ENCODE results near the gene MTMR3. TPM values are rescaled to one million over a fixed set of nuclear protein-coding genes. Genes with fewer than 3 reads are reported as not detected.

The MTMR3 gene
- total RNA-seq, 1 experiment from 2014 or later, result 12.1 TPM

DNA sequence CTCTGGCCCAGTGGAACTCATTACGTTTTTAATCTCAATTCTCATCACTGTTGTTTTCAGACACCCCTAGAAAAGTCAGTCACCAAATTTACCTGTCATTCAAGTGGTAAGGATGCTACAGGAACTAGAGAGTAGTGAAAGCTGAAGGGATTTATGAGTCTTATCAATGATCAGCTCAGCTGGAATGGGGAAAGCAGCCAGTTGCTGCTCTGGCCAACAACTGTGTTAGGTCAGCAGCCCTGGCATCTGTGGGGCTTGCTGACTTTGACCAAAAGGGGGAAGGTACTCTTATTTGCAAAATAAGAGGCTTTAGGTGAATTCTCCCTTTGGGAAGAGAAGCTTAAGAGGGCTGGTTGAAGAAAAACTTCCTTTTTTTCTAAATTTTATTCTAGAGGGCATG, 121.1 kb downstream of the MTMR3 start:
- Histone ChIP-seq H2AFZ (ENCODE audit: low read length) (no peak overlapping the region), H3K36me3 (ENCODE audit: low read depth, low read length) (peaks cover 5% of the 10 kb centered on the region), H3K4me3 (ENCODE audit: low read length) (no peak overlapping the region), H3K27me3 (ENCODE audit: low read length) (no peaks in the 10 kb centered on the region), H4K20me1 (ENCODE audit: low read length) (no peaks in the 10 kb centered on the region), H3K27ac (ENCODE audit: low read length) (no peak overlapping the region), H3K9ac (ENCODE audit: low read length) (no peak overlapping the region), H3K9me2 (replicated peaks; ENCODE audit: low read length) (no peaks in the 10 kb centered on the region), H3F3A (ENCODE audit: low read length, unreplicated experiment) (no peaks in the 10 kb centered on the region), H3K9me3 (ENCODE audit: low read length) (no peaks in the 10 kb centered on the region), H3K4me1 (ENCODE audit: insufficient read depth, low read length) (no peaks in the 10 kb centered on the region), H3K4me2 (ENCODE audit: low read length) (no peak overlapping the region), H3K79me2 (ENCODE audit: low read length) (no peaks in the 10 kb centered on the region)
- POLR2A ChIA-PET (ENCODE audit: unreplicated experiment), result no interaction called here
- no TSS peak for BruUV-seq (replicated peaks)
- no peak for ATAC-seq
- DNase-seq, result no peak
- intact Hi-C loops (cut with micrococcal nuclease), result loop anchor here (10.0 kb wide), 2 partner anchors 119 to 299 kb away; partner anchors contain the start of gene MTMR3
- TF ChIP-seq EZH2phosphoT487 (IDR thresholded peaks at IDR 0.05; ENCODE audit: borderline replicate concordance, low read length) (no peak), CTCF (conservative IDR thresholded peaks at IDR 0.05; ENCODE audit: low read depth, low read length) (no peak), EZH2 (IDR thresholded peaks at IDR 0.05; ENCODE audit: low read length, unreplicated experiment) (no peak)
- CTCF ChIA-PET, result no interaction called here

DNA sequence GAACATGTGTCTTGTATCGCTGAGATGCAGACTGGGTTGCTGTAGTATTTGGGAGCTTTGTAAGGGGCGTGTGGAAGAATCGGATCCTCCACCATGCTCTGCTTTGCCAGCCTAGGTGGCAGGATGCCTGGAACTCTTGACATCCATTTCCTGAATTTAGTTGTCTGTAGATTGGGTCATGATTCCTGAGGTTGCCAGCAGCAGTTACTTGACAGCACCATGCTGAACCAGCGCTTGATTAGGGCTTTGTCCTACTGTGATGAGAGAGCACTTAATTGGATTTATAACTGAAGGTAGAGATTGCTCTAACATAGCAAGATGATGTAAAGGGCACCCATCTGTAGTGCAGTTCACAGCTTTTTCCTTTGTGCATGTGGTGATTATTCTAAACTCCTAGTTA, 121.7 kb downstream of the MTMR3 start:
- DNase-seq, result no peak
- intact Hi-C loops (cut with micrococcal nuclease), result loop anchor here (10.0 kb wide), 2 partner anchors 120 to 300 kb away; partner anchors contain the start of gene MTMR3
- ChIA-PET CTCF (interaction anchor here (0.6 to 1.0 kb wide), 8 partner anchors 84 to 369 kb away, joined by 3 to 10 read pairs (median 4); partner anchors contain the start of gene MTMR3), POLR2A (ENCODE audit: unreplicated experiment) (interaction anchor here (0.6 kb wide), 1 partner anchor 193 kb away, joined by 5 read pairs; no protein-coding TSS in a partner anchor)
- H4K20me1 ChIP-seq (ENCODE audit: low read length), result no peaks in the 10 kb centered on the region
- H3K9ac ChIP-seq (ENCODE audit: low read length), result no peak overlapping the region
- peak; percentile 46 for ATAC-seq
- no peaks in the 10 kb centered on the region for H3K27me3 ChIP-seq (ENCODE audit: low read length)
- no peaks in the 10 kb centered on the region for H3K9me3 ChIP-seq (ENCODE audit: low read length)
- peaks cover 3% of the 10 kb centered on the region; the same call in 1 of the 2 replicates for H3K36me3 ChIP-seq (ENCODE audit: low read depth, low read length)
- BruUV-seq (replicated peaks), result no TSS peak
- no peaks in the 10 kb centered on the region for H3F3A ChIP-seq (ENCODE audit: low read length, unreplicated experiment)
- no peaks in the 10 kb centered on the region for H3K4me1 ChIP-seq (ENCODE audit: insufficient read depth, low read length)
- no peaks in the 10 kb centered on the region for H3K79me2 ChIP-seq (ENCODE audit: low read length)
- no peak for TF ChIP-seq EZH2 (IDR thresholded peaks at IDR 0.05; ENCODE audit: low read length, unreplicated experiment)
- TF ChIP-seq EZH2phosphoT487 (IDR thresholded peaks at IDR 0.05; ENCODE audit: borderline replicate concordance, low read length), result no peak
- TF ChIP-seq CTCF (conservative IDR thresholded peaks at IDR 0.05; ENCODE audit: low read depth, low read length), result no peak
- H3K4me2 ChIP-seq (ENCODE audit: low read length), result no peak overlapping the region
- no peak overlapping the region for H2AFZ ChIP-seq (ENCODE audit: low read length)
- no peak overlapping the region for H3K27ac ChIP-seq (ENCODE audit: low read length)
- no peaks in the 10 kb centered on the region for H3K9me2 ChIP-seq (replicated peaks; ENCODE audit: low read length)
- H3K4me3 ChIP-seq (ENCODE audit: low read length), result no peak overlapping the region

- Histone ChIP-seq H3K4me3 (ENCODE audit: low read length) (no peak overlapping the region), H3K9ac (ENCODE audit: low read length) (no peak overlapping the region), H3K36me3 (ENCODE audit: low read depth, low read length) (peaks cover 3% of the 10 kb centered on the region; the same call in 1 of the 2 replicates), H3K4me1 (ENCODE audit: insufficient read depth, low read length) (no peaks in the 10 kb centered on the region), H2AFZ (ENCODE audit: low read length) (no peak overlapping the region), H3K9me2 (replicated peaks; ENCODE audit: low read length) (no peaks in the 10 kb centered on the region), H3K4me2 (ENCODE audit: low read length) (no peak overlapping the region), H3K9me3 (ENCODE audit: low read length) (no peaks in the 10 kb centered on the region), H3K27me3 (ENCODE audit: low read length) (no peaks in the 10 kb centered on the region), H3K79me2 (ENCODE audit: low read length) (no peaks in the 10 kb centered on the region), H3K27ac (ENCODE audit: low read length) (no peak overlapping the region), H3F3A (ENCODE audit: low read length, unreplicated experiment) (no peaks in the 10 kb centered on the region), H4K20me1 (ENCODE audit: low read length) (no peaks in the 10 kb centered on the region)
- ATAC-seq, result peak; percentile 85
- TF ChIP-seq CTCF (conservative IDR thresholded peaks at IDR 0.05; ENCODE audit: low read depth, low read length) (peak; percentile 93), EZH2phosphoT487 (IDR thresholded peaks at IDR 0.05; ENCODE audit: borderline replicate concordance, low read length) (no peak), EZH2 (IDR thresholded peaks at IDR 0.05; ENCODE audit: low read length, unreplicated experiment) (no peak)
- BruUV-seq (replicated peaks), result no TSS peak
- DNase-seq, result peak; percentile 84
- CTCF ChIA-PET, result interaction anchor here (0.6 to 1.0 kb wide), 10 partner anchors 83 to 369 kb away, joined by 3 to 10 read pairs (median 4); partner anchors contain the start of gene MTMR3
- intact Hi-C loops (cut with micrococcal nuclease), result loop anchor here (10.0 kb wide), 2 partner anchors 121 to 301 kb away; partner anchors contain the start of gene MTMR3
- POLR2A ChIA-PET (ENCODE audit: unreplicated experiment), result interaction anchor here (0.6 kb wide), 1 partner anchor 194 kb away, joined by 5 read pairs; no protein-coding TSS in a partner anchor
These were observed 122.4 kb downstream of the MTMR3 start for GRCh38 chr22:30005213-30005857.

Data from PC-3 (cell line).